GM12878 (cell line): ENCODE data around the gene CORO2B. TPM values are rescaled to one million over a fixed set of nuclear protein-coding genes. Genes with fewer than 3 reads are reported as not detected.

Source experiments
- ATAC-seq: fragments of 200-7000 bp; cut with Tn5 transposase; 3 replicates; pipeline ENCODE4 v1.9.1; 2020; ENCODE audit warnings: mild to moderate bottlenecking, moderate library complexity
- BruUV-seq: library from RNA; stranded (reverse); fragments of 400-500 nt; replicated peaks from 2 replicates; lab custom pipeline; 2021; lab: Mats Ljungman, UMichigan
- CTCF ChIA-PET: fragments of 300-600 bp; sonication (Branson Sonifier 250); formaldehyde crosslinking; extraction: SDS; loops from one replicate; lab custom pipeline; 2021; ENCODE audit warnings: inconsistent platforms; lab: Yijun Ruan, JAX
- POLR2A ChIA-PET: fragments of 350-600 bp; formaldehyde crosslinking; extraction: SDS; loops from one replicate; lab custom pipeline; 2021; ENCODE audit warnings: inconsistent platforms; lab: Charles Lee
- RAD21 ChIA-PET: fragments of 300-600 bp; sonication (Branson Sonifier 250); formaldehyde crosslinking; loops from one replicate; lab custom pipeline; 2023; ENCODE audit warnings: antibody characterized with exemption; ENCODE audit not compliant: unreplicated experiment; lab: Charles Lee
- SMC1A ChIA-PET: fragments of 300-600 bp; sonication (Branson Sonifier 250); formaldehyde crosslinking; loops from one replicate; lab custom pipeline; 2023; ENCODE audit not compliant: unreplicated experiment, uncharacterized antibody; lab: Charles Lee
- DNase-seq: peaks from one replicate; pipeline ENCODE4 v3.0.0-alpha.2; 2011; ENCODE audit warnings: low read depth, low spot score
- FAIRE-seq: peaks from 3 replicates; lab custom pipeline; 2011; peaks lifted over from hg19 to GRCh38; lab: Jason Lieb, UNC
- H2AFZ ChIP-seq: 2 replicates; pipeline ENCODE4 v1.6.0; 2011; ENCODE audit warnings: low read depth, low read length, control low read depth; ENCODE audit not compliant: control insufficient read depth
- H3K27ac ChIP-seq: 2 replicates; pipeline ENCODE4 v1.5.1; 2011; ENCODE audit warnings: control low read depth; ENCODE audit not compliant: control insufficient read depth, insufficient read depth
- H3K27me3 ChIP-seq, 2 experiments: replicated peaks in 1 of 2; 2 replicates each; pipeline versions ENCODE4 v1.6.0 to v1.6.1; 2011; ENCODE audit warnings: low read length in 1 of 2; ENCODE audit not compliant: control insufficient read depth in 2 of 2, insufficient read depth in 2 of 2
- H3K36me3 ChIP-seq, 2 experiments: 2 replicates each; pipeline ENCODE4 v1.5.1; 2011; ENCODE audit warnings: low read length in 1 of 2; ENCODE audit not compliant: control insufficient read depth in 2 of 2, insufficient read depth in 2 of 2
- H3K4me1 ChIP-seq: 2 replicates; pipeline ENCODE4 v1.6.1; 2011; ENCODE audit warnings: mild to moderate bottlenecking, low read length, moderate library complexity, mixed read lengths; ENCODE audit not compliant: control insufficient read depth, insufficient read depth
- H3K4me2 ChIP-seq: 2 replicates; pipeline ENCODE4 v1.6.0; 2011; ENCODE audit warnings: control low read depth; ENCODE audit not compliant: control insufficient read depth, insufficient read depth
- H3K4me3 ChIP-seq: fragments of 200-600 bp; sonication (generic); 2 replicates; pipeline ENCODE4 v1.5.1; 2016
- H3K79me2 ChIP-seq: 2 replicates; pipeline ENCODE4 v1.6.0; 2011; ENCODE audit warnings: low read length; ENCODE audit not compliant: control insufficient read depth, insufficient read depth
- H3K9ac ChIP-seq: 2 replicates; pipeline ENCODE4 v1.8.0; 2011; ENCODE audit warnings: low read length, control low read depth, mixed read lengths; ENCODE audit not compliant: control insufficient read depth, insufficient read depth
- H3K9me3 ChIP-seq: replicated peaks from 3 replicates; pipeline ENCODE4 v1.5.1; 2011; ENCODE audit warnings: mild to moderate bottlenecking, low read length; ENCODE audit not compliant: control insufficient read depth, insufficient read depth
- H4K20me1 ChIP-seq: 2 replicates; pipeline ENCODE4 v1.6.0; 2011; ENCODE audit not compliant: control insufficient read depth, insufficient read depth
- ASH2L ChIP-seq: fragments of 300-600, 200-600 bp; sonication (generic); IDR thresholded peaks from 2 replicates; pipeline ENCODE4 v1.6.1; 2017; ENCODE audit warnings: low read depth, mild to moderate bottlenecking, borderline replicate concordance
- BACH1 ChIP-seq: fragments of 450-650 bp; IDR thresholded peaks from 2 replicates; pipeline ENCODE4 v1.6.1; 2017; ENCODE audit warnings: mild to moderate bottlenecking, borderline replicate concordance
- ESRRA ChIP-seq: IDR thresholded peaks from 2 replicates; pipeline ENCODE4 v1.6.1; 2012; ENCODE audit warnings: mild to moderate bottlenecking, low read length, improper control_type of control experiment
- FOXM1 ChIP-seq: IDR thresholded peaks from 2 replicates; pipeline ENCODE4 v1.6.1; 2012; ENCODE audit warnings: low read depth, mild to moderate bottlenecking, inconsistent platforms, low read length, moderate library complexity
- KDM1A ChIP-seq: fragments of 200-600 bp; sonication (generic); IDR thresholded peaks from 2 replicates; pipeline ENCODE4 v1.6.1; 2016; ENCODE audit warnings: borderline replicate concordance
- MTA3 ChIP-seq: IDR thresholded peaks from 2 replicates; pipeline ENCODE4 v1.6.1; 2012; ENCODE audit warnings: low read length, inconsistent platforms, borderline replicate concordance
- RAD51 ChIP-seq: fragments of 450-650 bp; IDR thresholded peaks from 2 replicates; pipeline ENCODE4 v1.6.1; 2016; ENCODE audit warnings: moderate library complexity, mild to moderate bottlenecking, inconsistent platforms
- RELA ChIP-seq: fragments of 450-650 bp; IDR thresholded peaks from 2 replicates; pipeline ENCODE4 v1.8.0; 2014; ENCODE audit warnings: borderline replicate concordance; ENCODE audit not compliant: partially characterized antibody
- SMAD5 ChIP-seq: IDR thresholded peaks from 2 replicates; pipeline ENCODE4 v1.6.1; 2016; ENCODE audit warnings: antibody characterized with exemption, low read depth
- SUPT20H ChIP-seq: IDR thresholded peaks from 2 replicates; pipeline ENCODE4 v1.6.1; 2011; ENCODE audit warnings: low read depth, mild to moderate bottlenecking, low read length, moderate library complexity, borderline replicate concordance; ENCODE audit not compliant: control insufficient read depth
- TAF1 ChIP-seq: IDR thresholded peaks from 2 replicates; pipeline ENCODE4 v1.6.1; 2011; ENCODE audit warnings: mild to moderate bottlenecking, low read depth, low read length, borderline replicate concordance
- WRNIP1 ChIP-seq: IDR thresholded peaks from 2 replicates; pipeline ENCODE4 v1.6.1; 2011; ENCODE audit warnings: low read depth, low read length, improper control_type of control experiment, borderline replicate concordance
- WGBS: methylation state at CpG from one replicate; pipeline ENCODE4 v1.1.6; 2016; ENCODE audit warnings: low lambda C conversion rate; ENCODE audit not compliant: insufficient replicate concordance, insufficient coverage; ENCODE audit errors: missing lambda C conversion rate; 5-methylcytosine and 5-hydroxymethylcytosine counted together
- in situ Hi-C: fragments of 300-500 bp; cut with MboI; formaldehyde crosslinking; loops from 9 replicates; pipeline ENCODE4 v1.14.3; 2018; ENCODE audit warnings: mixed read lengths
- intact Hi-C: fragments of 100-400 bp; cut with micrococcal nuclease; formaldehyde crosslinking; loops from one replicate; pipeline ENCODE4 v1.14.2; 2022; ENCODE audit not compliant: unreplicated experiment
- polyA plus RNA-seq, 11 experiments: library from polyadenylated mRNA; depleted of rRNA in 4 of 11; unstranded in 6 of 11; stranded (reverse) in 5 of 11; fragments of >200 nt; fragmentation: Nextera tagmentation in 4 of 11; fragmentation: Illumina TruSeq in 1 of 11; extraction: Ambion mirVana in 4 of 11; extraction: Trizol in 1 of 11; gene quantifications; 1 replicate in 1 of 11; 2 replicates in 10 of 11; pipeline versions ENCODE4 v1.2.1 to v1.2.3, GENCODE V29; 2011 to 2016; ENCODE audit warnings: inconsistent platforms in 2 of 11, missing spikeins in 2 of 11, low read depth in 1 of 11
- total RNA-seq, 4 experiments: library from RNA; depleted of rRNA in 3 of 4; stranded (reverse); fragments of >200 nt in 3 of 4; fragmentation: Illumina TruSeq in 1 of 4; extraction: Trizol in 1 of 4; gene quantifications; 2 replicates each; pipeline versions ENCODE4 v1.2.1 to v1.2.3, GENCODE V29; 2013 to 2021
- TF ChIP-seq, protein P1 (sequence below): IDR thresholded peaks from 2 replicates; pipeline ENCODE4 v1.6.1; 2011; ENCODE audit warnings: borderline replicate concordance, low read depth, mild to moderate bottlenecking, moderate library complexity, mixed read lengths, low read length; ENCODE audit not compliant: insufficient read depth; ENCODE audit errors: extremely low read length
- TF ChIP-seq, protein P2 (sequence below): IDR thresholded peaks from 2 replicates; pipeline ENCODE4 v1.6.1; 2012; ENCODE audit warnings: low read depth, low read length, improper control_type of control experiment
- TF ChIP-seq, protein P3 (sequence below): IDR thresholded peaks from 2 replicates; pipeline ENCODE4 v1.6.1; 2012; ENCODE audit warnings: low read length, inconsistent platforms
- TF ChIP-seq, protein P4 (sequence below): IDR thresholded peaks from 2 replicates; pipeline ENCODE4 v1.6.1; 2011; ENCODE audit warnings: mild to moderate bottlenecking, low read depth, low read length, moderate library complexity; ENCODE audit not compliant: insufficient replicate concordance
- TF ChIP-seq, protein P5 (sequence below): fragments of 450-650 bp; IDR thresholded peaks from 2 replicates; pipeline ENCODE4 v1.6.1; 2018; ENCODE audit warnings: borderline replicate concordance, mild to moderate bottlenecking; ENCODE audit not compliant: partially characterized antibody

The CORO2B gene
- total and polyA plus RNA-seq, 10 of the 15 experiments (the other 5 are each of a cell fraction or from before 2014, with no cell fraction given), result 0.05 to 0.73 (median 0.13) TPM; not detected in 4

DNA sequence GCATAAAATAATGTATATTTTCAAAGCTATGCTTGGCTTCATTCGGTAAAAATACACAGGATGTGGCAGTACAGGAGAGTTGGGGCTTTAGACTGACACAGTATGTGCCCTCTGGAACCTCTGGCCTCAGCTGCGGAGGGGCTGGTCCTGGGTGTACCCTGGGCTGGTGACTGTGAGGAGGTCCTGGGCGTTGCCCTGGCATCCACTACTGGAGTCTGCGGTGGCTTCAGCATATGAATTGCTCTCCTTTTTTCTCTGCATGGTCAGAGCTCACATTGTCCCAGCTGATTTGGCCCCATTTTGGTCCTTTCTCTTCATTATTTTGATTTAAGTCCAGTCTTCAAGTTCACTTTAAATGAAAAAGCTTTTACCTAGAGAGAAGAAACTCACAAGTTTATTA is 40.5 kb upstream of the CORO2B start:
- Histone ChIP-seq H3K79me2 (no peaks in the 10 kb centered on the region), H3K27me3 (no peaks in the 10 kb centered on the region), H3K4me3 (no peak overlapping the region), H3K4me1 (no peaks in the 10 kb centered on the region), H3K27ac (no peak overlapping the region), H3K9me3 (no peaks in the 10 kb centered on the region), H3K36me3 (no peaks in the 10 kb centered on the region), H3K9ac (no peak overlapping the region), H4K20me1 (no peaks in the 10 kb centered on the region), H2AFZ (no peak overlapping the region), H3K4me2 (no peak overlapping the region)
- RAD21 ChIA-PET, result interaction anchor here (2.0 kb wide), 1 partner anchor 232 kb away, joined by 8 read pairs; no protein-coding TSS in a partner anchor
- BruUV-seq, result no TSS peak
- SMC1A ChIA-PET, result interaction anchor here (1.0 to 5.1 kb wide), 4 partner anchors 10 to 285 kb away, joined by 3 to 15 read pairs (median 4); no protein-coding TSS in a partner anchor
- DNase-seq, result no peak
- POLR2A ChIA-PET, result no interaction called here
- no peak for FAIRE-seq
- 63% methylated on average over 4 of the region's 4 CpGs for WGBS
- in situ Hi-C loops, result no loop called here
- intact Hi-C loops, result loop anchor here (2.0 to 10.0 kb wide), 2 partner anchors 154 to 286 kb away; no protein-coding TSS in a partner anchor
- CTCF ChIA-PET, result interaction anchor here (1.0 to 2.9 kb wide), 9 partner anchors 10 to 286 kb away, joined by 3 to 11 read pairs (median 4); no protein-coding TSS in a partner anchor
- ATAC-seq, result peak; percentile 25; the same call in 2 of the 3 replicates
- no peak for TF ChIP-seq SUPT20H
- TF ChIP-seq, protein P1, sequence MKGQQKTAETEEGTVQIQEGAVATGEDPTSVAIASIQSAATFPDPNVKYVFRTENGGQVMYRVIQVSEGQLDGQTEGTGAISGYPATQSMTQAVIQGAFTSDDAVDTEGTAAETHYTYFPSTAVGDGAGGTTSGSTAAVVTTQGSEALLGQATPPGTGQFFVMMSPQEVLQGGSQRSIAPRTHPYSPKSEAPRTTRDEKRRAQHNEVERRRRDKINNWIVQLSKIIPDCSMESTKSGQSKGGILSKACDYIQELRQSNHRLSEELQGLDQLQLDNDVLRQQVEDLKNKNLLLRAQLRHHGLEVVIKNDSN, result no peak
- no peak for TF ChIP-seq MTA3
- no peak for TF ChIP-seq KDM1A
- TF ChIP-seq, protein P2, sequence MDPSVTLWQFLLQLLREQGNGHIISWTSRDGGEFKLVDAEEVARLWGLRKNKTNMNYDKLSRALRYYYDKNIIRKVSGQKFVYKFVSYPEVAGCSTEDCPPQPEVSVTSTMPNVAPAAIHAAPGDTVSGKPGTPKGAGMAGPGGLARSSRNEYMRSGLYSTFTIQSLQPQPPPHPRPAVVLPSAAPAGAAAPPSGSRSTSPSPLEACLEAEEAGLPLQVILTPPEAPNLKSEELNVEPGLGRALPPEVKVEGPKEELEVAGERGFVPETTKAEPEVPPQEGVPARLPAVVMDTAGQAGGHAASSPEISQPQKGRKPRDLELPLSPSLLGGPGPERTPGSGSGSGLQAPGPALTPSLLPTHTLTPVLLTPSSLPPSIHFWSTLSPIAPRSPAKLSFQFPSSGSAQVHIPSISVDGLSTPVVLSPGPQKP, result no peak
- no peak for TF ChIP-seq SMAD5
- TF ChIP-seq, protein P3, sequence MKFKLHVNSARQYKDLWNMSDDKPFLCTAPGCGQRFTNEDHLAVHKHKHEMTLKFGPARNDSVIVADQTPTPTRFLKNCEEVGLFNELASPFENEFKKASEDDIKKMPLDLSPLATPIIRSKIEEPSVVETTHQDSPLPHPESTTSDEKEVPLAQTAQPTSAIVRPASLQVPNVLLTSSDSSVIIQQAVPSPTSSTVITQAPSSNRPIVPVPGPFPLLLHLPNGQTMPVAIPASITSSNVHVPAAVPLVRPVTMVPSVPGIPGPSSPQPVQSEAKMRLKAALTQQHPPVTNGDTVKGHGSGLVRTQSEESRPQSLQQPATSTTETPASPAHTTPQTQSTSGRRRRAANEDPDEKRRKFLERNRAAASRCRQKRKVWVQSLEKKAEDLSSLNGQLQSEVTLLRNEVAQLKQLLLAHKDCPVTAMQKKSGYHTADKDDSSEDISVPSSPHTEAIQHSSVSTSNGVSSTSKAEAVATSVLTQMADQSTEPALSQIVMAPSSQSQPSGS, result no peak
- TF ChIP-seq, protein P4, sequence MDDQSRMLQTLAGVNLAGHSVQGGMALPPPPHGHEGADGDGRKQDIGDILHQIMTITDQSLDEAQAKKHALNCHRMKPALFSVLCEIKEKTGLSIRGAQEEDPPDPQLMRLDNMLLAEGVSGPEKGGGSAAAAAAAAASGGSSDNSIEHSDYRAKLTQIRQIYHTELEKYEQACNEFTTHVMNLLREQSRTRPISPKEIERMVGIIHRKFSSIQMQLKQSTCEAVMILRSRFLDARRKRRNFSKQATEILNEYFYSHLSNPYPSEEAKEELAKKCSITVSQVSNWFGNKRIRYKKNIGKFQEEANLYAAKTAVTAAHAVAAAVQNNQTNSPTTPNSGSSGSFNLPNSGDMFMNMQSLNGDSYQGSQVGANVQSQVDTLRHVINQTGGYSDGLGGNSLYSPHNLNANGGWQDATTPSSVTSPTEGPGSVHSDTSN, result no peak
- TF ChIP-seq FOXM1, result no peak
- no peak for TF ChIP-seq ESRRA
- no peak for TF ChIP-seq RAD51
- no peak for TF ChIP-seq TAF1
- TF ChIP-seq, protein P5, sequence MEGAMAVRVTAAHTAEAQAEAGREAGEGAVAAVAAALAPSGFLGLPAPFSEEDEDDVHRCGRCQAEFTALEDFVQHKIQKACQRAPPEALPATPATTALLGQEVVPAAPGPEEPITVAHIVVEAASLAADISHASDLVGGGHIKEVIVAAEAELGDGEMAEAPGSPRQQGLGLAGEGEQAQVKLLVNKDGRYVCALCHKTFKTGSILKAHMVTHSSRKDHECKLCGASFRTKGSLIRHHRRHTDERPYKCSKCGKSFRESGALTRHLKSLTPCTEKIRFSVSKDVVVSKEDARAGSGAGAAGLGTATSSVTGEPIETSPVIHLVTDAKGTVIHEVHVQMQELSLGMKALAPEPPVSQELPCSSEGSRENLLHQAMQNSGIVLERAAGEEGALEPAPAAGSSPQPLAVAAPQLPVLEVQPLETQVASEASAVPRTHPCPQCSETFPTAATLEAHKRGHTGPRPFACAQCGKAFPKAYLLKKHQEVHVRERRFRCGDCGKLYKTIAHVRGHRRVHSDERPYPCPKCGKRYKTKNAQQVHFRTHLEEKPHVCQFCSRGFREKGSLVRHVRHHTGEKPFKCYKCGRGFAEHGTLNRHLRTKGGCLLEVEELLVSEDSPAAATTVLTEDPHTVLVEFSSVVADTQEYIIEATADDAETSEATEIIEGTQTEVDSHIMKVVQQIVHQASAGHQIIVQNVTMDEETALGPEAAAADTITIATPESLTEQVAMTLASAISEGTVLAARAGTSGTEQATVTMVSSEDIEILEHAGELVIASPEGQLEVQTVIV, result no peak
- no peak for TF ChIP-seq RELA
- no peak for TF ChIP-seq WRNIP1
- no peak for TF ChIP-seq ASH2L
- no peak for TF ChIP-seq BACH1
